GM19238 (cell line): Measurements from ENCODE around the gene ARGLU1.

Experiments used
- DNase-seq: peaks from one replicate; pipeline ENCODE4 v3.0.0; 2011; ENCODE audit warnings: low spot score; ENCODE audit not compliant: insufficient read length

The ARGLU1 gene

GRCh38 chr13:106503730-106504453, 64.0 kb downstream of the ARGLU1 start:
- DNase-seq, result no peak

GRCh38 chr13:106503272-106503671, 64.7 kb downstream of the ARGLU1 start:
- DNase-seq, result no peak

GRCh38 chr13:106500445-106500844, 67.5 kb downstream of the ARGLU1 start:
- no peak for DNase-seq

- DNase-seq, result no peak
Observed at GRCh38 chr13:106499896-106500295, 68.0 kb downstream of the ARGLU1 start.

GRCh38 chr13:106499113-106499512, 68.8 kb downstream of the ARGLU1 start:
- DNase-seq, result no peak

GRCh38 chr13:106498571-106498970, 69.4 kb downstream of the ARGLU1 start:
- no peak for DNase-seq

- no peak for DNase-seq
Observed at GRCh38 chr13:106498158-106498557, 69.8 kb downstream of the ARGLU1 start.

- no peak for DNase-seq
Observed at GRCh38 chr13:106497079-106497478, 70.9 kb downstream of the ARGLU1 start.

- no peak for DNase-seq
Observed at GRCh38 chr13:106496072-106496997, 71.6 kb downstream of the ARGLU1 start.

- DNase-seq, result no peak
Observed at GRCh38 chr13:106494936-106495335, 73.0 kb downstream of the ARGLU1 start.

- DNase-seq, result no peak
Observed at GRCh38 chr13:106494506-106494905, 73.4 kb downstream of the ARGLU1 start.

- peak; percentile 27 for DNase-seq
Observed at GRCh38 chr13:106493533-106494220, 74.3 kb downstream of the ARGLU1 start.

GRCh38 chr13:106492588-106493475, 75.1 kb downstream of the ARGLU1 start:
- DNase-seq, result no peak

- no peak for DNase-seq
Observed at GRCh38 chr13:106491928-106492587, 75.9 kb downstream of the ARGLU1 start.
